H9 (cell line): Measurements from ENCODE around the gene TRMT10C. TPM values are rescaled to one million over a fixed set of nuclear protein-coding genes. Genes with fewer than 3 reads are reported as not detected.

Experiments used
- DNase-seq: peaks from one replicate; pipeline ENCODE4 v3.0.0-alpha.2; 2017
- H2AFZ ChIP-seq: one replicate; pipeline ENCODE4 v1.6.1; 2013; ENCODE audit warnings: mild to moderate bottlenecking, low read length, control low read depth, moderate library complexity
- H2AK5ac ChIP-seq: 2 replicates; pipeline ENCODE4 v1.6.1; 2013; ENCODE audit warnings: low read length, control low read depth, mixed read lengths; ENCODE audit not compliant: insufficient read length
- H2BK120ac ChIP-seq: one replicate; pipeline ENCODE4 v1.6.1; 2013; ENCODE audit warnings: low read depth, mild to moderate bottlenecking, low read length, control low read depth, inconsistent platforms; ENCODE audit not compliant: poor library complexity, severe bottlenecking
- H2BK12ac ChIP-seq: 2 replicates; pipeline ENCODE4 v1.6.1; 2013; ENCODE audit warnings: low read length, control low read depth, mixed read lengths, low read depth; ENCODE audit not compliant: insufficient read length
- H2BK15ac ChIP-seq: 2 replicates; pipeline ENCODE4 v1.6.1; 2013; ENCODE audit warnings: low read depth, low read length, control low read depth
- H2BK20ac ChIP-seq: one replicate; pipeline ENCODE4 v1.6.1; 2013; ENCODE audit warnings: low read depth, mild to moderate bottlenecking, low read length, control low read depth, inconsistent platforms; ENCODE audit not compliant: poor library complexity, severe bottlenecking
- H2BK5ac ChIP-seq: 2 replicates; pipeline ENCODE4 v1.6.1; 2013; ENCODE audit warnings: low read length, control low read depth, mixed read lengths; ENCODE audit not compliant: insufficient read length
- H3K14ac ChIP-seq: 2 replicates; pipeline ENCODE4 v1.6.1; 2013; ENCODE audit warnings: low read length, control low read depth; ENCODE audit not compliant: insufficient read depth
- H3K18ac ChIP-seq: 2 replicates; pipeline ENCODE4 v1.6.1; 2013; ENCODE audit warnings: low read depth, mild to moderate bottlenecking, mixed read lengths, low read length, control low read depth; ENCODE audit not compliant: insufficient read length
- H3K23ac ChIP-seq: 2 replicates; pipeline ENCODE4 v1.6.1; 2013; ENCODE audit warnings: low read length, control low read depth, mixed read lengths, low read depth; ENCODE audit not compliant: insufficient read length
- H3K23me2 ChIP-seq: 2 replicates; pipeline ENCODE4 v1.6.1; 2013; ENCODE audit warnings: low read depth, mild to moderate bottlenecking, mixed read lengths, low read length, control low read depth; ENCODE audit not compliant: insufficient read length, poor library complexity, severe bottlenecking
- H3K27ac ChIP-seq: 2 replicates; pipeline ENCODE4 v1.5.1; 2013; ENCODE audit warnings: low read length, control low read depth, mixed read lengths, low read depth; ENCODE audit not compliant: insufficient read length
- H3K27me3 ChIP-seq: 2 replicates; pipeline ENCODE4 v1.6.1; 2013; ENCODE audit warnings: low read length, control low read depth, inconsistent platforms; ENCODE audit not compliant: insufficient read depth
- H3K4ac ChIP-seq: 2 replicates; pipeline ENCODE4 v1.6.1; 2013; ENCODE audit warnings: low read depth, mild to moderate bottlenecking, control low read depth, inconsistent platforms, low read length, moderate library complexity
- H3K4me1 ChIP-seq: 2 replicates; pipeline ENCODE4 v1.6.1; 2013; ENCODE audit warnings: low read length, control low read depth, inconsistent platforms; ENCODE audit not compliant: insufficient read depth
- H3K4me2 ChIP-seq: 2 replicates; pipeline ENCODE4 v1.6.1; 2013; ENCODE audit warnings: low read length, control low read depth, mixed read lengths; ENCODE audit not compliant: insufficient read length, insufficient read depth
- H3K56ac ChIP-seq: 2 replicates; pipeline ENCODE4 v1.6.1; 2013; ENCODE audit warnings: low read depth, mild to moderate bottlenecking, mixed read lengths, low read length, control low read depth; ENCODE audit not compliant: insufficient read length
- H3K79me1 ChIP-seq: 2 replicates; pipeline ENCODE4 v1.6.1; 2013; ENCODE audit warnings: low read depth, mild to moderate bottlenecking, moderate library complexity, low read length, control low read depth, inconsistent platforms; ENCODE audit not compliant: insufficient read depth, poor library complexity, severe bottlenecking
- H3K79me2 ChIP-seq: 2 replicates; pipeline ENCODE4 v1.6.1; 2013; ENCODE audit warnings: low read length, control low read depth, inconsistent platforms; ENCODE audit not compliant: insufficient read depth
- H3K9ac ChIP-seq: 2 replicates; pipeline ENCODE4 v1.6.1; 2013; ENCODE audit warnings: low read length, control low read depth, mixed read lengths; ENCODE audit not compliant: insufficient read length; ENCODE audit errors: extremely low read depth
- H3K9me3 ChIP-seq: one replicate; pipeline ENCODE4 v1.6.1; 2013; ENCODE audit warnings: low read depth, low read length, inconsistent platforms; ENCODE audit not compliant: control insufficient read depth
- H3T11ph ChIP-seq: one replicate; pipeline ENCODE4 v1.6.1; 2013; ENCODE audit warnings: mild to moderate bottlenecking, low read length, control low read depth, inconsistent platforms
- H4K20me1 ChIP-seq: one replicate; pipeline ENCODE4 v1.6.1; 2013; ENCODE audit not compliant: control insufficient read depth, insufficient read length, insufficient read depth
- H4K5ac ChIP-seq: 2 replicates; pipeline ENCODE4 v1.6.1; 2013; ENCODE audit warnings: low read depth, mild to moderate bottlenecking, mixed read lengths, low read length, control low read depth; ENCODE audit not compliant: insufficient read length
- H4K8ac ChIP-seq: replicated peaks from 2 replicates; pipeline ENCODE4 v1.6.1; 2013; ENCODE audit warnings: low read length, control low read depth, mixed read lengths, low read depth; ENCODE audit not compliant: insufficient read length
- H4K91ac ChIP-seq: 2 replicates; pipeline ENCODE4 v1.6.1; 2013; ENCODE audit warnings: low read depth, mild to moderate bottlenecking, moderate library complexity, mixed read lengths, low read length, control low read depth; ENCODE audit not compliant: insufficient read length
- H3K27ac Mint-ChIP-seq, 3 experiments: 2 replicates in 2 of 3; 3 replicates in 1 of 3; pipeline ENCODE4 v1.8.0; 2020 to 2021; ENCODE audit warnings: mixed read lengths in 3 of 3, mild to moderate bottlenecking in 1 of 3, moderate library complexity in 1 of 3
- H3K27me3 Mint-ChIP-seq: 2 replicates; pipeline ENCODE4 v1.8.0; 2021; ENCODE audit warnings: low read depth, mild to moderate bottlenecking, moderate library complexity, mixed read lengths
- H3K36me3 Mint-ChIP-seq, 3 experiments: 2 replicates in 2 of 3; 3 replicates in 1 of 3; pipeline ENCODE4 v1.8.0; 2020 to 2021; ENCODE audit warnings: low read depth in 3 of 3, mixed read lengths in 3 of 3; ENCODE audit not compliant: insufficient read depth in 1 of 3
- H3K4me1 Mint-ChIP-seq, 2 experiments: 2 replicates each; pipeline ENCODE4 v1.8.0; 2020; ENCODE audit warnings: mixed read lengths in 2 of 2
- H3K4me3 Mint-ChIP-seq, 2 experiments: 2 replicates in 1 of 2; 3 replicates in 1 of 2; pipeline ENCODE4 v1.8.0; 2020 to 2021; ENCODE audit warnings: mild to moderate bottlenecking in 2 of 2, mixed read lengths in 2 of 2, moderate library complexity in 1 of 2
- H3K9me3 Mint-ChIP-seq, 2 experiments: 2 replicates in 1 of 2; 3 replicates in 1 of 2; pipeline ENCODE4 v1.8.0; 2020; ENCODE audit warnings: mild to moderate bottlenecking in 2 of 2, mixed read lengths in 2 of 2, moderate library complexity in 1 of 2
- WGBS: extraction: QIAGEN DNeasy Blood & Tissue Kit; methylation state at CpG from one replicate; pipeline ENCODE4 v1.1.7; 2013; ENCODE audit warnings: missing lambda C conversion rate, low lambda C conversion rate, mixed read lengths; ENCODE audit not compliant: insufficient read length; ENCODE audit errors: extremely low coverage; 5-methylcytosine and 5-hydroxymethylcytosine counted together
- total RNA-seq: library from RNA; stranded (reverse); gene quantifications from 2 replicates; pipeline ENCODE4 v1.2.1, GENCODE V29; 2021
- TF ChIP-seq, protein P1 (sequence below): fragments of 200-600 bp; sonication (generic); conservative IDR thresholded peaks from 3 replicates; pipeline ENCODE4 v1.8.0; 2021; ENCODE audit warnings: antibody characterized with exemption, mild to moderate bottlenecking

Gene TRMT10C
- total RNA-seq, 1 experiment from 2014 or later = 53.6 TPM

DNA sequence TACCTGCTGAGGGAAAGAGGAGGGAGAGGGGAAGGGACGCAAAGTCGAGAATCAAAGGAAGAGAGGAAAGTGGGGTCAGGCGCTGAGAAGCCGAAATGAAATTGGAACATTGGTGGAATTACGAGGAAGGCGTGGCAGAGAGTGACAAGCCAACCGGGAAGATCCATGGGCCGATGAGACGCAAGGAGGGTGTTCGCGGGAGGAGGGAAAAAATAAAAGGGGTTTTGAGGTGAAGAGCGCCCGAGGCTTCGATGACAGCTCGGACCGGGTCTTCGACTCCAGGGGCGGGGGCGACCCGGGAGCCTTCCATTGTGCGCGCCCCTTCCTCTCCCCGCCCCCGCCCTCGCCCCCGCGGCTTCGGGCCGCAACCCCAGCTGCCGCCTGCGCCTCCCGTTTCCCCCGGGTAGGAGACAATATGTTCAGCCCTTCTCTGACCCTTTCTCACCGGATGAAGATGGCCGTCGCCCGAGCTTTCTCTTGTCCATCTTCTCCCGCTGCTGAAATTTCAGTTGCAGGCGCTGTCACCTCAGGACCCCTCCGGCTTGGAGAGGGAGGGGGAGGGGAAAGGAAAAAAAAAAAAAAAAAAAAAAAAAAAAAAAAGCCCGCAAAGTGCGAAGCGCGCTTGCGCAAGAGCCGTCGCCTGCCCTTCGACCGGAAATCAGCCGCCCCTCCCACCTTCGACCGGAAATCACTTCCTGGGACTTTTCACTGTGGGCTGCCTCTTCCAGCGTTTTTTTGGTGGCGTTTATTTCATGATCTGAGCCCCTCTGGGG lies 48.8 kb upstream of the TRMT10C start, which contains the start of gene SENP7:
TSS of gene SENP7 (minus strand) at position 567 of the 773 bp plus-strand sequence. CDS start at position 485, 82 bp downstream.
- Mint-ChIP-seq H3K36me3 (peaks cover 0 to 2% (median 0%) of the 10 kb centered on the region in 3 experiments; a peak in 2 of 7 replicates), H3K27ac (peak within 1 kb of the TSS; percentile 98 to 99 (median 98)), H3K4me1 (peaks cover 8 to 10% of the 10 kb centered on the region in 2 experiments), H3K27me3 (no peaks in the 10 kb centered on the region; the same call in 1 of the 2 replicates), H3K9me3 (peaks cover 0 to 2% of the 10 kb centered on the region in 2 experiments; a peak in 1 of 5 replicates), H3K4me3 (peak within 1 kb of the TSS; percentile 87 to 96)
- Histone ChIP-seq H3T11ph (no peak within 1 kb of the TSS), H3K4ac (no peak within 1 kb of the TSS), H3K56ac (no peak within 1 kb of the TSS), H3K27ac (peak within 1 kb of the TSS; percentile 62), H2AFZ (peak within 1 kb of the TSS; percentile 100), H4K91ac (no peak within 1 kb of the TSS), H2BK5ac (no peak within 1 kb of the TSS), H3K23me2 (peaks cover 4% of the 10 kb centered on the region), H4K8ac (no peak within 1 kb of the TSS), H3K4me1 (no peaks in the 10 kb centered on the region), H2BK20ac (no peak within 1 kb of the TSS), H3K27me3 (no peaks in the 10 kb centered on the region), H4K20me1 (no peaks in the 10 kb centered on the region), H3K9me3 (no peaks in the 10 kb centered on the region), H2AK5ac (no peak within 1 kb of the TSS), H2BK120ac (no peak within 1 kb of the TSS), H4K5ac (no peak within 1 kb of the TSS), H2BK15ac (no peak within 1 kb of the TSS), H3K79me2 (no peaks in the 10 kb centered on the region), H3K79me1 (no peaks in the 10 kb centered on the region), H3K18ac (peak within 1 kb of the TSS; percentile 72), H3K23ac (no peak within 1 kb of the TSS), H2BK12ac (no peak within 1 kb of the TSS), H3K4me2 (peak within 1 kb of the TSS; percentile 58), H3K14ac (no peak within 1 kb of the TSS), H3K9ac (peak within 1 kb of the TSS; percentile 74)
- WGBS = no CpG with 5 or more reads among the region's 54 CpGs
- peak; percentile 83 for DNase-seq
- TF ChIP-seq, protein P1, sequence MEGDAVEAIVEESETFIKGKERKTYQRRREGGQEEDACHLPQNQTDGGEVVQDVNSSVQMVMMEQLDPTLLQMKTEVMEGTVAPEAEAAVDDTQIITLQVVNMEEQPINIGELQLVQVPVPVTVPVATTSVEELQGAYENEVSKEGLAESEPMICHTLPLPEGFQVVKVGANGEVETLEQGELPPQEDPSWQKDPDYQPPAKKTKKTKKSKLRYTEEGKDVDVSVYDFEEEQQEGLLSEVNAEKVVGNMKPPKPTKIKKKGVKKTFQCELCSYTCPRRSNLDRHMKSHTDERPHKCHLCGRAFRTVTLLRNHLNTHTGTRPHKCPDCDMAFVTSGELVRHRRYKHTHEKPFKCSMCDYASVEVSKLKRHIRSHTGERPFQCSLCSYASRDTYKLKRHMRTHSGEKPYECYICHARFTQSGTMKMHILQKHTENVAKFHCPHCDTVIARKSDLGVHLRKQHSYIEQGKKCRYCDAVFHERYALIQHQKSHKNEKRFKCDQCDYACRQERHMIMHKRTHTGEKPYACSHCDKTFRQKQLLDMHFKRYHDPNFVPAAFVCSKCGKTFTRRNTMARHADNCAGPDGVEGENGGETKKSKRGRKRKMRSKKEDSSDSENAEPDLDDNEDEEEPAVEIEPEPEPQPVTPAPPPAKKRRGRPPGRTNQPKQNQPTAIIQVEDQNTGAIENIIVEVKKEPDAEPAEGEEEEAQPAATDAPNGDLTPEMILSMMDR = no peak
